Mesenchymal stem cell (in vitro differentiated cells and primary cell): Measurements from ENCODE around the gene PPP1R13B.

Experiments
- DNase-seq: peaks from one replicate; pipeline ENCODE4 v3.0.0-alpha.2; 2013
- H2AFZ ChIP-seq: one replicate; pipeline ENCODE4 v1.6.1; 2013; ENCODE audit warnings: low read depth, mild to moderate bottlenecking, control low read depth, inconsistent platforms, low read length, moderate library complexity
- H2AK5ac ChIP-seq: 2 replicates; pipeline ENCODE4 v1.6.1; 2013; ENCODE audit warnings: low read length, moderate library complexity, mild to moderate bottlenecking, inconsistent platforms; ENCODE audit not compliant: severe bottlenecking
- H2BK120ac ChIP-seq: one replicate; pipeline ENCODE4 v1.6.1; 2013; ENCODE audit warnings: low read depth, mild to moderate bottlenecking, inconsistent platforms, low read length, moderate library complexity
- H2BK12ac ChIP-seq, 2 experiments: one replicate each; pipeline ENCODE4 v1.6.1; 2013; ENCODE audit warnings: inconsistent platforms in 2 of 2, low read length in 2 of 2, mild to moderate bottlenecking in 2 of 2, moderate library complexity in 2 of 2, control low read depth in 1 of 2
- H2BK15ac ChIP-seq: one replicate; pipeline ENCODE4 v1.6.1; 2013; ENCODE audit warnings: mild to moderate bottlenecking, low read depth, inconsistent platforms; ENCODE audit not compliant: poor library complexity, severe bottlenecking
- H2BK5ac ChIP-seq: 2 replicates; pipeline ENCODE4 v1.6.1; 2013; ENCODE audit warnings: low read depth, mild to moderate bottlenecking, low read length, control low read depth, inconsistent platforms; ENCODE audit not compliant: poor library complexity, severe bottlenecking
- H3K14ac ChIP-seq, 2 experiments: one replicate each; pipeline ENCODE4 v1.6.1; 2013; ENCODE audit warnings: inconsistent platforms in 2 of 2, low read length in 2 of 2, control low read depth in 1 of 2, mild to moderate bottlenecking in 1 of 2, moderate library complexity in 1 of 2
- H3K18ac ChIP-seq, 2 experiments: one replicate each; pipeline ENCODE4 v1.6.1; 2013; ENCODE audit warnings: inconsistent platforms in 2 of 2, low read length in 2 of 2, control low read depth in 1 of 2, low read depth in 1 of 2, mild to moderate bottlenecking in 1 of 2
- H3K23ac ChIP-seq, 2 experiments: one replicate each; pipeline ENCODE4 v1.6.1; 2013; ENCODE audit warnings: inconsistent platforms in 2 of 2, low read length in 2 of 2, mild to moderate bottlenecking in 2 of 2, moderate library complexity in 2 of 2, control low read depth in 1 of 2
- H3K27ac ChIP-seq: 2 replicates; pipeline ENCODE4 v1.5.1; 2013; ENCODE audit warnings: mild to moderate bottlenecking, moderate library complexity, low read length, control low read depth, inconsistent platforms; ENCODE audit not compliant: poor library complexity, severe bottlenecking
- H3K27me3 ChIP-seq, 2 experiments: 2 replicates each; pipeline versions ENCODE4 v1.6.1 to v1.7.0; 2013; ENCODE audit warnings: low read length in 2 of 2, mild to moderate bottlenecking in 2 of 2, moderate library complexity in 2 of 2, control low read depth in 1 of 2, inconsistent platforms in 1 of 2; ENCODE audit not compliant: control insufficient read depth in 1 of 2, insufficient read depth in 1 of 2
- H3K36me3 ChIP-seq, 2 experiments: 2 replicates each; pipeline versions ENCODE4 v1.6.1 to v1.7.0; 2013; ENCODE audit warnings: low read length in 2 of 2, control low read depth in 1 of 2, inconsistent platforms in 1 of 2, low read depth in 1 of 2, mild to moderate bottlenecking in 1 of 2; ENCODE audit not compliant: insufficient read depth in 2 of 2, control insufficient read depth in 1 of 2
- H3K4ac ChIP-seq, 2 experiments: one replicate each; pipeline ENCODE4 v1.6.1; 2013; ENCODE audit warnings: inconsistent platforms in 2 of 2, low read length in 2 of 2, mild to moderate bottlenecking in 2 of 2, moderate library complexity in 2 of 2, control low read depth in 1 of 2, low read depth in 1 of 2
- H3K4me1 ChIP-seq: 2 replicates; pipeline ENCODE4 v1.6.1; 2013; ENCODE audit warnings: low read depth, low read length, control low read depth; ENCODE audit not compliant: control insufficient read depth, insufficient read depth
- H3K4me2 ChIP-seq: 2 replicates; pipeline ENCODE4 v1.6.1; 2013; ENCODE audit warnings: low read length, mild to moderate bottlenecking, inconsistent platforms; ENCODE audit not compliant: poor library complexity, severe bottlenecking
- H3K4me3 ChIP-seq, 2 experiments: 2 replicates each; pipeline versions ENCODE4 v1.5.1 to v1.7.0; 2013; ENCODE audit warnings: low read length in 2 of 2, mild to moderate bottlenecking in 2 of 2, control low read depth in 1 of 2, low read depth in 1 of 2; ENCODE audit not compliant: insufficient read depth in 1 of 2
- H3K79me1 ChIP-seq: replicated peaks from 2 replicates; pipeline ENCODE4 v1.6.1; 2013; ENCODE audit warnings: mild to moderate bottlenecking, control low read depth, low read length, inconsistent platforms; ENCODE audit not compliant: poor library complexity, severe bottlenecking
- H3K9ac ChIP-seq: 2 replicates; pipeline ENCODE4 v1.7.0; 2013; ENCODE audit warnings: mild to moderate bottlenecking, low read length, moderate library complexity
- H3K9me3 ChIP-seq: 2 replicates; pipeline ENCODE4 v1.7.0; 2013; ENCODE audit warnings: mild to moderate bottlenecking, low read length; ENCODE audit not compliant: control insufficient read depth
- H4K8ac ChIP-seq: one replicate; pipeline ENCODE4 v1.6.1; 2013; ENCODE audit warnings: inconsistent platforms, mild to moderate bottlenecking, low read length, moderate library complexity
- H4K91ac ChIP-seq: one replicate; pipeline ENCODE4 v1.6.1; 2013; ENCODE audit warnings: mild to moderate bottlenecking, low read length, inconsistent platforms
- WGBS: methylation state at CpG from one replicate; pipeline ENCODE4 v1.1.7; 2013; ENCODE audit warnings: mixed read lengths; 5-methylcytosine and 5-hydroxymethylcytosine counted together

PPP1R13B gene

GRCh38 chr14:103734081-103734888 lies 113.1 kb downstream of the PPP1R13B start:
- H3K79me1 ChIP-seq: peaks cover 21% of the 10 kb centered on the region
- no peak overlapping the region for H2BK15ac ChIP-seq
- no peaks in the 10 kb centered on the region for H3K27me3 ChIP-seq
- no peak overlapping the region for H4K8ac ChIP-seq
- no peak overlapping the region for H3K27ac ChIP-seq
- DNase-seq: no peak
- H4K91ac ChIP-seq: no peak overlapping the region
- peaks cover 8% of the 10 kb centered on the region for H3K4me1 ChIP-seq
- no peak overlapping the region for H3K4ac ChIP-seq
- 97% methylated on average over 23 of the region's 23 CpGs for WGBS
- H2AK5ac ChIP-seq: no peak overlapping the region
- no peak overlapping the region for H3K14ac ChIP-seq
- H2BK12ac ChIP-seq: no peak overlapping the region
- no peak overlapping the region for H2BK120ac ChIP-seq
- H3K36me3 ChIP-seq: peaks cover 53 to 78% of the 10 kb centered on the region in 2 experiments
- no peak overlapping the region for H3K4me3 ChIP-seq
- no peak overlapping the region for H2AFZ ChIP-seq
- H3K18ac ChIP-seq: no peak overlapping the region
- H3K9ac ChIP-seq: no peak overlapping the region
- no peak overlapping the region for H2BK5ac ChIP-seq
- H3K4me2 ChIP-seq: no peak overlapping the region
- no peak overlapping the region for H3K23ac ChIP-seq
- H3K9me3 ChIP-seq: no peaks in the 10 kb centered on the region

GRCh38 chr14:103733651-103734050 lies 113.7 kb downstream of the PPP1R13B start:
- Histone ChIP-seq H3K9ac (no peak overlapping the region), H4K91ac (no peak overlapping the region), H3K14ac (no peak overlapping the region), H3K4me3 (no peak overlapping the region), H2BK120ac (no peak overlapping the region), H3K27ac (no peak overlapping the region), H2BK5ac (no peak overlapping the region), H2BK12ac (no peak overlapping the region), H3K36me3 (peaks cover 59 to 78% of the 10 kb centered on the region in 2 experiments), H4K8ac (no peak overlapping the region), H2AFZ (no peak overlapping the region), H3K9me3 (no peaks in the 10 kb centered on the region), H3K18ac (no peak overlapping the region), H3K4ac (no peak overlapping the region), H3K4me1 (peaks cover 8% of the 10 kb centered on the region), H2AK5ac (no peak overlapping the region), H3K27me3 (no peaks in the 10 kb centered on the region), H3K4me2 (no peak overlapping the region), H2BK15ac (no peak overlapping the region), H3K79me1 (peaks cover 26% of the 10 kb centered on the region), H3K23ac (no peak overlapping the region)
- 93% methylated on average over 13 of the region's 14 CpGs for WGBS
- no peak for DNase-seq

DNA sequence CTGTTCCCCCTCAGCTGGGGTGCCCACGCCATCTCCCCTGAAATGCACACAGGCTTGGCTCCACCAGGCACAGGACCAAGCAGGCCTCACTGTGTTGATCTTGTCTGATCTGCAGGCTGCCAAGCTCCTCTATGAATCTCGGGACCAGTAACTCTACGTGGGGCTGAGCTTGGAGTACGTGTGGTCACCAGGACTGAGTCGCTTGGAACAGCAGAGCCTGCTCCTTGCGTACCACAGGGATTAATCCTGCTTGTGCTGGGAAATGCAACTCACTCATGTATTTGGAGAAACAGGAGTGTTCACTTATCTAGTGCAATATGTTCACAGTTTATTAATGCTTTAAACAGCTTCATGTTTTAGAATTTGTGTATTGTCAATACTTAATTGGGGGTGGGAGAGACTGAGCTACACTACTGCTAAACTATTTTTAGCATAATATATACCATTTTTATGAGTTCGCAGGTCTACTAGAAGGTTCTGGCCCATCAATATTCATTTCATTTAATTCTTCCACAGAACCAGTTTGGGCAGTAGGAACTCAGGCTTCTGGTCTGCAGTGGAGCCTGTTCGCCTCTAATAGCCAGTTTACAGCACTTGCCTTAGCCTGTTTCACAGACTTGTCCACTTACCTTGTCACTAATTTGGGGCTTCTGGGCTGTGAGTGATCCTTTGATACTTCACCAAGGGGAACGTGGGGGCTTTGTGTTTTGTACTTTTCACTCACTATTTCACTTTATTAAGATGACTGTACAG lies 114.3 kb downstream of the PPP1R13B start:
- Histone ChIP-seq H3K79me1 (peaks cover 31% of the 10 kb centered on the region), H3K4ac (no peak overlapping the region), H2BK120ac (no peak overlapping the region), H3K27ac (no peak overlapping the region), H4K91ac (peak overlapping the region; percentile 50), H3K14ac (no peak overlapping the region), H3K36me3 (peaks cover 65 to 81% of the 10 kb centered on the region in 2 experiments), H3K9ac (no peak overlapping the region), H2BK15ac (no peak overlapping the region), H3K18ac (no peak overlapping the region), H3K23ac (no peak overlapping the region), H3K4me1 (peaks cover 8% of the 10 kb centered on the region), H3K9me3 (no peaks in the 10 kb centered on the region), H3K4me3 (no peak overlapping the region), H2BK5ac (no peak overlapping the region), H2AFZ (no peak overlapping the region), H2AK5ac (no peak overlapping the region), H2BK12ac (no peak overlapping the region), H4K8ac (no peak overlapping the region), H3K27me3 (no peaks in the 10 kb centered on the region), H3K4me2 (no peak overlapping the region)
- DNase-seq: no peak
- WGBS: 94% methylated on average over 7 of the region's 9 CpGs
